K562 (cell line): ENCODE results near the gene NUTF2. TPM values are rescaled to one million over a fixed set of nuclear protein-coding genes. Genes with fewer than 3 reads are reported as not detected.

Experiments
- ETS2 ChIP-seq: IDR thresholded peaks from 2 replicates; pipeline ENCODE4 v1.6.1; 2016; ENCODE audit warnings: borderline replicate concordance, missing genetic modification characterization, mild to moderate bottlenecking, moderate library complexity, missing compliant biosample characterization; ENCODE audit not compliant: poor library complexity, severe bottlenecking
- FOXK2 ChIP-seq, 2 experiments: fragments of 450-650 bp; IDR thresholded peaks in 1 of 2; conservative IDR thresholded peaks in 1 of 2; 2 replicates each; pipeline ENCODE4 v1.6.1; 2016; ENCODE audit warnings: low read depth in 2 of 2, mild to moderate bottlenecking in 1 of 2
- HCFC1 ChIP-seq: IDR thresholded peaks from 2 replicates; pipeline ENCODE4 v1.6.1; 2012; ENCODE audit warnings: low read depth, low read length, improper control_type of control experiment
- KAT7 ChIP-seq: sonication (generic); formaldehyde crosslinking; IDR thresholded peaks from 2 replicates; pipeline ENCODE4 v1.8.0; 2022; ENCODE audit warnings: missing genetic modification reagents, mild to moderate bottlenecking, borderline replicate concordance
- MYC ChIP-seq, 2 experiments: fragments of 250-450 bp in 1 of 2; sonication (Bioruptor Pico) in 1 of 2; IDR thresholded peaks; 2 replicates each; pipeline versions ENCODE4 v1.5.1 to v1.6.1; 2012 to 2021; ENCODE audit warnings: low read depth in 2 of 2, borderline replicate concordance in 1 of 2, improper control_type of control experiment in 1 of 2, low read length in 1 of 2, mild to moderate bottlenecking in 1 of 2, moderate library complexity in 1 of 2
- PRPF4 ChIP-seq: fragments of 200-400 bp; formaldehyde crosslinking; IDR thresholded peaks from one replicate; pipeline ENCODE4 v1.6.1; 2017; ENCODE audit warnings: low read length, low read depth, mild to moderate bottlenecking; ENCODE audit not compliant: insufficient read depth, poor library complexity, severe bottlenecking
- RHOXF2B ChIP-seq: fragments of 250-450 bp; sonication (Bioruptor Pico); conservative IDR thresholded peaks from 2 replicates; pipeline ENCODE4 v1.5.1; 2021
- SAP30 ChIP-seq: fragments of 200-600 bp; sonication (generic); IDR thresholded peaks from 2 replicates; pipeline ENCODE4 v1.6.1; 2012; ENCODE audit warnings: borderline replicate concordance, low read depth, mild to moderate bottlenecking, moderate library complexity, low read length, control low read depth, inconsistent platforms; ENCODE audit not compliant: insufficient read depth, poor library complexity, severe bottlenecking
- SIX5 ChIP-seq, 2 experiments: IDR thresholded peaks; 2 replicates each; pipeline ENCODE4 v1.6.1; 2011; ENCODE audit warnings: low read length in 2 of 2, borderline replicate concordance in 1 of 2, low read depth in 1 of 2, mild to moderate bottlenecking in 1 of 2, moderate library complexity in 1 of 2; ENCODE audit not compliant: insufficient read depth in 1 of 2
- TFAP4 ChIP-seq: sonication (generic); formaldehyde crosslinking; IDR thresholded peaks from 2 replicates; pipeline ENCODE4 v1.8.0; 2022; ENCODE audit warnings: missing genetic modification reagents, mild to moderate bottlenecking, moderate library complexity, borderline replicate concordance
- ZBTB11 ChIP-seq, 3 experiments: fragments of 200-800 bp in 1 of 3; fragments of 250-450 bp in 1 of 3; fragments of 450-650 bp in 1 of 3; sonication (Bioruptor Pico) in 1 of 3; sonication (Bioruptor generic) in 1 of 3; formaldehyde crosslinking in 1 of 3; IDR thresholded peaks; 2 replicates each; pipeline versions ENCODE4 v1.6.1 to v1.8.0; 2016 to 2022; ENCODE audit warnings: mild to moderate bottlenecking in 2 of 3, missing genetic modification characterization in 2 of 3, missing compliant biosample characterization in 1 of 3, moderate library complexity in 1 of 3
- ZBTB2 ChIP-seq: fragments of 450-650 bp; IDR thresholded peaks from 2 replicates; pipeline ENCODE4 v1.6.1; 2016; ENCODE audit warnings: antibody characterized with exemption
- ZNF3 ChIP-seq: fragments of 250-450 bp; sonication (Bioruptor Pico); IDR thresholded peaks from 2 replicates; pipeline ENCODE4 v1.5.0; 2021; ENCODE audit warnings: mild to moderate bottlenecking, moderate library complexity
- ZNF511 ChIP-seq: sonication (generic); formaldehyde crosslinking; IDR thresholded peaks from 2 replicates; pipeline ENCODE4 v1.8.0; 2022; ENCODE audit warnings: mild to moderate bottlenecking, missing genetic modification reagents
- ZZZ3 ChIP-seq: fragments of 450-650 bp; IDR thresholded peaks from 2 replicates; pipeline ENCODE4 v1.6.1; 2016; ENCODE audit warnings: antibody characterized with exemption, mild to moderate bottlenecking, moderate library complexity
- polyA plus RNA-seq, 8 experiments: library from polyadenylated mRNA; depleted of rRNA in 4 of 8; stranded (reverse) in 5 of 8; unstranded in 3 of 8; fragments of >200 nt; fragmentation: Nextera tagmentation in 2 of 8; fragmentation: Illumina TruSeq in 1 of 8; extraction: Ambion mirVana in 2 of 8; extraction: Trizol in 1 of 8; gene quantifications; 2 replicates each; pipeline versions ENCODE4 v1.2.1 to v1.2.3, GENCODE V29; 2011 to 2014; ENCODE audit warnings: inconsistent platforms in 1 of 8, missing spikeins in 1 of 8
- total RNA-seq, 7 experiments: library from RNA; depleted of rRNA in 6 of 7; stranded (reverse); fragments of >200 nt in 6 of 7; fragmentation: Illumina TruSeq in 2 of 7; extraction: Trizol in 2 of 7; gene quantifications; 2 replicates each; pipeline versions ENCODE4 v1.2.1 to v1.2.3, GENCODE V29; 2011 to 2021; ENCODE audit warnings: low replicate concordance in 1 of 7
- TF ChIP-seq, protein P1 (sequence below): IDR thresholded peaks from 2 replicates; pipeline ENCODE4 v1.6.1; 2014; ENCODE audit warnings: antibody characterized with exemption

NUTF2 gene
- total and polyA plus RNA-seq, 9 of the 15 experiments (the other 6 are each of a cell fraction or from before 2014, with no cell fraction given), result 106 to 248 (median 147) TPM

DNA sequence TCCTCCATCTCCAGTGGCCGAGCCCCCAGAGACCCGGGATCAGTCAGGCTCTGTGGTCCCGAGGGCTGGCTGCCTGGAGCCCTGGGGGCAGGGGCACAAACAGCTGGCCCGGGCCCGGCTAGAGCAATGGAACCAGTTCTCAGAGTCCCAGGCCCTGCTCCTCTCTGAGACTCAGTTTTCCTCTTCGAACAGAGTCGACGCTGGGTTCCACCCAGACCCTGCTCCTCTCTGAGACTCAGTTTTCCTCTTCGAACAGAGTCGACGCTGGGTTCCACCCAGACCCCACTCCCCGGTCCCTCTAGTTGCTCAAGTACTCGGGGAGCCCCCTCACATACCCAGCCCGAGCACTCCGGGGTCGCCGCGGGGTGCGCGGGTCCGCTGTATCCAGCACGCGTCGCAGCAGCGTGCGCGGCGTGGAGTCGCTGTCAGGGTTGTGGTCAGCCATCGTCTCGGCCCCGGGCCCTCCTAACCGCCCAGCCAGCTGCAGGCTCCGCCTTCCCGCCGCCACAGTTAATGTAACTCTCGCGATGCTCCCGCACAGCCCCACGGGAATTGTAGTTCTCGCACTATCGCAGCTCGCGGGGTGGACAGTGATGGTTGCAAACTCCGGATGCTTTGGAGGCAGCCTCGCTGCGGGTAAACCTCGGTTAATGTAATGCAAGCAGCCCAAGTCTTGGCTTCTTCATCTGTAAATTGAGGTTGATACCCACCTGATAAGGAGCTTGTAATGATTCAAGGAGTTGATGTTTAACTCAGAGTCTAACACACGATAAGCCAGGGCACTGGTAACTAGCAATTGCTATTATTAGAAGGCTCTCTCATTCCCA lies 13.1 kb upstream of the NUTF2 start (continued):
- TF ChIP-seq ZBTB11 (CRISPR knock-in tag; IDR thresholded peaks at IDR 0.05) (peak in 1 of 3 experiments; percentile 57; a peak in 1 of 6 replicates), FOXK2 (conservative IDR thresholded peaks at IDR 0.05 in 1 of 2, IDR thresholded peaks at IDR 0.05 in 1 of 2; ENCODE audit: low read depth in 2 of 2) (0 out of 4 replicates have a peak, but pooled peaks of 1 of the 2 experiments have one; percentile 28), ZZZ3 (no peak), ZNF511 (peak; percentile 94), HCFC1 (peak; percentile 99), PRPF4 (no peak), SAP30 (peak; percentile 83), TFAP4 (CRISPR knock-in tag) (peak; percentile 94), ZBTB2 (no peak), KAT7 (peak; percentile 85), ETS2 (tag) (no peak), SIX5 (IDR thresholded peaks at IDR 0.05; ENCODE audit: borderline replicate concordance in 1 of 2, insufficient read depth in 1 of 2, low read depth in 1 of 2, low read length in 2 of 2) (peak; percentile 93 to 95), MYC (IDR thresholded peaks at IDR 0.05; ENCODE audit: low read depth, low read length) (peak; percentile 91), MYC (CRISPR knock-in tag; IDR thresholded peaks at IDR 0.05; ENCODE audit: borderline replicate concordance, low read depth) (peak; percentile 80; the same call in 1 of the 2 replicates), RHOXF2B (CRISPR knock-in tag) (0 out of 2 replicates have a peak, but pooled peaks have one; percentile 30), ZNF3 (no peak)
- TF ChIP-seq, protein P1, sequence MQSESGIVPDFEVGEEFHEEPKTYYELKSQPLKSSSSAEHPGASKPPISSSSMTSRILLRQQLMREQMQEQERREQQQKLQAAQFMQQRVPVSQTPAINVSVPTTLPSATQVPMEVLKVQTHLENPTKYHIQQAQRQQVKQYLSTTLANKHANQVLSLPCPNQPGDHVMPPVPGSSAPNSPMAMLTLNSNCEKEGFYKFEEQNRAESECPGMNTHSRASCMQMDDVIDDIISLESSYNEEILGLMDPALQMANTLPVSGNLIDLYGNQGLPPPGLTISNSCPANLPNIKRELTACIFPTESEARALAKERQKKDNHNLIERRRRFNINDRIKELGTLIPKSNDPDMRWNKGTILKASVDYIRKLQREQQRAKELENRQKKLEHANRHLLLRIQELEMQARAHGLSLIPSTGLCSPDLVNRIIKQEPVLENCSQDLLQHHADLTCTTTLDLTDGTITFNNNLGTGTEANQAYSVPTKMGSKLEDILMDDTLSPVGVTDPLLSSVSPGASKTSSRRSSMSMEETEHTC, result no peak
